Trophoblast cell (in vitro differentiated cells and primary cell): ENCODE measurements around the gene GTF3C1.

Experiments
- DNase-seq, 2 donors: peaks; one replicate each; pipeline ENCODE4 v3.0.0-alpha.2; 2016
- H2AFZ ChIP-seq: 2 replicates; pipeline ENCODE4 v1.6.1; 2013; ENCODE audit warnings: low read length, moderate library complexity, mild to moderate bottlenecking; ENCODE audit not compliant: insufficient read depth, poor library complexity
- H2AK5ac ChIP-seq: 2 replicates; pipeline ENCODE4 v1.6.1; 2013; ENCODE audit warnings: mild to moderate bottlenecking, low read length
- H2BK120ac ChIP-seq: 2 replicates; pipeline ENCODE4 v1.6.1; 2013; ENCODE audit warnings: low read length, mild to moderate bottlenecking, moderate library complexity; ENCODE audit not compliant: insufficient read depth, poor library complexity
- H2BK12ac ChIP-seq: 2 replicates; pipeline ENCODE4 v1.6.1; 2013; ENCODE audit warnings: mild to moderate bottlenecking, low read length, moderate library complexity
- H2BK5ac ChIP-seq: 2 replicates; pipeline ENCODE4 v1.6.1; 2013; ENCODE audit warnings: low read length, low read depth, moderate library complexity, mild to moderate bottlenecking; ENCODE audit not compliant: poor library complexity
- H3K14ac ChIP-seq: 2 replicates; pipeline ENCODE4 v1.6.1; 2013; ENCODE audit warnings: mild to moderate bottlenecking, low read length
- H3K18ac ChIP-seq: 2 replicates; pipeline ENCODE4 v1.6.1; 2013; ENCODE audit warnings: mild to moderate bottlenecking, low read length
- H3K23ac ChIP-seq: 2 replicates; pipeline ENCODE4 v1.6.1; 2013; ENCODE audit warnings: low read length
- H3K27ac ChIP-seq: 2 replicates; pipeline ENCODE4 v1.5.1; 2013; ENCODE audit warnings: low read depth, mild to moderate bottlenecking, inconsistent platforms, low read length, moderate library complexity
- H3K27me3 ChIP-seq: 2 replicates; pipeline ENCODE4 v1.6.1; 2013; ENCODE audit warnings: inconsistent platforms, mild to moderate bottlenecking, low read length, moderate library complexity; ENCODE audit not compliant: insufficient read depth
- H3K36me3 ChIP-seq, 2 experiments: 1 replicate in 1 of 2; 2 replicates in 1 of 2; pipeline ENCODE4 v1.6.1; 2013; ENCODE audit warnings: low read length in 2 of 2, mild to moderate bottlenecking in 2 of 2, moderate library complexity in 1 of 2; ENCODE audit not compliant: insufficient read depth in 2 of 2, control insufficient read depth in 1 of 2
- H3K4ac ChIP-seq: 2 replicates; pipeline ENCODE4 v1.6.1; 2013; ENCODE audit warnings: low read depth, mild to moderate bottlenecking, low read length, moderate library complexity
- H3K4me1 ChIP-seq, 2 experiments: 1 replicate in 1 of 2; 2 replicates in 1 of 2; pipeline ENCODE4 v1.6.1; 2013; ENCODE audit warnings: low read length in 2 of 2, mild to moderate bottlenecking in 2 of 2, moderate library complexity in 1 of 2; ENCODE audit not compliant: insufficient read depth in 2 of 2, control insufficient read depth in 1 of 2
- H3K4me2 ChIP-seq: 2 replicates; pipeline ENCODE4 v1.6.1; 2013; ENCODE audit warnings: inconsistent platforms, mild to moderate bottlenecking, low read length, moderate library complexity
- H3K4me3 ChIP-seq: 2 replicates; pipeline ENCODE4 v1.5.1; 2013; ENCODE audit warnings: mild to moderate bottlenecking, low read depth, low read length, inconsistent platforms
- H3K79me1 ChIP-seq: one replicate; pipeline ENCODE4 v1.6.1; 2013; ENCODE audit warnings: low read length
- H3K79me2 ChIP-seq: 2 replicates; pipeline ENCODE4 v1.6.1; 2013; ENCODE audit warnings: low read length, mild to moderate bottlenecking; ENCODE audit not compliant: control insufficient read depth, insufficient read depth, poor library complexity
- H3K9ac ChIP-seq: 2 replicates; pipeline ENCODE4 v1.6.1; 2013; ENCODE audit warnings: mild to moderate bottlenecking, low read length
- H3K9me3 ChIP-seq: 2 replicates; pipeline ENCODE4 v1.6.1; 2013; ENCODE audit warnings: low read depth, mild to moderate bottlenecking, control low read depth, inconsistent platforms, low read length; ENCODE audit not compliant: insufficient read depth
- H4K12ac ChIP-seq: 2 replicates; pipeline ENCODE4 v1.6.1; 2013; ENCODE audit warnings: low read depth, mild to moderate bottlenecking, low read length, moderate library complexity
- H4K8ac ChIP-seq: 2 replicates; pipeline ENCODE4 v1.6.1; 2013; ENCODE audit warnings: low read depth, mild to moderate bottlenecking, low read length, moderate library complexity
- H4K91ac ChIP-seq: one replicate; pipeline ENCODE4 v1.6.1; 2013; ENCODE audit warnings: low read depth, mild to moderate bottlenecking, low read length, moderate library complexity
- WGBS: extraction: QIAGEN DNeasy Blood & Tissue Kit; methylation state at CpG from one replicate; pipeline ENCODE4 v1.1.7; 2013; ENCODE audit warnings: missing lambda C conversion rate; ENCODE audit not compliant: insufficient read length, insufficient coverage; ENCODE audit errors: extremely low coverage; 5-methylcytosine and 5-hydroxymethylcytosine counted together

Gene GTF3C1

DNA sequence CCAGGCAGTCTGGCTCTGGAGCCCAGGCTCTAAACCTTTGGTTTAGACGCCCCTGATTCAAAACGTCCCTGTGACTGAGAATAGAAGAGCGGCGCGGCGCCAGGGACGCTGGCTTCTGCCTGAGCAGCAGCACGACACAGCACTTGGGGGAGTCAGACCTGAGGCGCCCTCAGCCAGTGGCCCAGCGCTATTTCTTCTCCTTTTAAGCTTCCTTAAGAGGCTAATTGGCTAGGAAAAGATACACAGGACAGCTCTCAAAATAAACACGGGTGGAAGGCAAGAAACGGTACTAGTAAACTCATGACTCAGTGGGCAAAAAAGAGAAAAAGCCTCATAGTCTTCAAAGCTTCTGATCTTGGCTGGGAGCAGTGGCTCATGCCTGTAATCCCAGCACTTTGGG is 34.9 kb downstream of the GTF3C1 start:
- Histone ChIP-seq H3K79me1 (no peaks in the 10 kb centered on the region), H3K4me3 (no peak overlapping the region), H2BK5ac (no peak overlapping the region), H3K4me1 (no peaks in the 10 kb centered on the region), H4K91ac (no peak overlapping the region), H2AFZ (no peak overlapping the region), H4K8ac (no peak overlapping the region), H3K4me2 (no peak overlapping the region), H3K27ac (no peak overlapping the region), H3K9me3 (peaks cover 4% of the 10 kb centered on the region), H2BK120ac (no peak overlapping the region), H3K4ac (no peak overlapping the region), H3K79me2 (no peaks in the 10 kb centered on the region), H3K23ac (no peak overlapping the region), H3K36me3 (peaks cover 16 to 40% of the 10 kb centered on the region in 2 experiments), H2AK5ac (no peak overlapping the region), H2BK12ac (no peak overlapping the region), H4K12ac (no peak overlapping the region), H3K18ac (no peak overlapping the region), H3K9ac (no peak overlapping the region), H3K14ac (no peak overlapping the region), H3K27me3 (no peaks in the 10 kb centered on the region)
- DNase-seq: no peak
- WGBS: no CpG with 5 or more reads among the region's 12 CpGs

DNA sequence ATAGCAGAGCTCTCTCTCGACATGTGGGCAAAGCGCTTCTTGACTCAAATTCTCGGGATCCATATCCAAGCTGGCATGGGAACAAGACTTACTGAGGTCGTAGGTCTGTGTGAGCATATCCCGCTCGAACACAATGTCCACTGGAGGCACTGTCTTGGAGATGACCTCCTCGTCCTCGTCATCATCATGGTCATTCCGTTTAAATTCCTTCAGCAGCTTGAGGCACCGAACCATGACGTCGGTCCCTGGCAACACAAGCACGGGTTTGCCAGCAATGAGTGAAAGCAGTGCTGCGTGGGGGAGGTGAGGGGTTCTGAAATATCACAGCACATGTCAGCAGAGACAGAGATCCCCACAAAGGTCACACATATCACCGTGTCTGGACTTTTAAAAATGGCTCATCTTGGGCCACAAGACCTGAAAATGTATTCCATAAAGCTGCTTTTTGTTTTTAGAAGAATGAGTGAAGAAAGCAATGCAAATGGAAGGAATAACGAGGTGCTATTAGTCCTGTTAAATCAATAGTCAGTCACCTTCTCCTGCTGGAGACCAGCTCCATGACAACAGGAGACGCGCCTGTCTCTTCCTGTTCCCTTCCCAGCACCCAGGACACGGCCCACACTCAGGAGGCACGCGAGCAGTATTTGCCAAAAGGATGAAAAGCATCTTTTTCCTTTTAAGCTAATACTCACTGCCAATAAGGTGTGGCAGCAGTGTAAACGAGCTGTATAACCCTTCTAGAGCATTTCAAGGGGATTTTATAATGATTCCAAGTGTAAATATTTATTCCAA is 37.9 kb downstream of the GTF3C1 start:
- no peak overlapping the region for H4K91ac ChIP-seq
- no peak overlapping the region for H3K9ac ChIP-seq
- H3K4ac ChIP-seq: no peak overlapping the region
- H3K9me3 ChIP-seq: peaks cover 3% of the 10 kb centered on the region
- no peak overlapping the region for H3K14ac ChIP-seq
- no peaks in the 10 kb centered on the region for H3K79me1 ChIP-seq
- no peak overlapping the region for H4K12ac ChIP-seq
- H3K4me3 ChIP-seq: no peak overlapping the region
- DNase-seq: peak in 1 of 2 donors; percentile 11
- no peaks in the 10 kb centered on the region for H3K79me2 ChIP-seq
- H4K8ac ChIP-seq: no peak overlapping the region
- H2BK5ac ChIP-seq: no peak overlapping the region
- no peak overlapping the region for H2BK12ac ChIP-seq
- H3K4me1 ChIP-seq: no peaks in the 10 kb centered on the region
- no peak overlapping the region for H2AFZ ChIP-seq
- H3K4me2 ChIP-seq: no peak overlapping the region
- H3K23ac ChIP-seq: no peak overlapping the region
- no peak overlapping the region for H3K18ac ChIP-seq
- WGBS: no CpG with 5 or more reads among the region's 22 CpGs
- peaks cover 25 to 43% of the 10 kb centered on the region in 2 experiments for H3K36me3 ChIP-seq
- no peaks in the 10 kb centered on the region for H3K27me3 ChIP-seq
- no peak overlapping the region for H2BK120ac ChIP-seq
- H3K27ac ChIP-seq: no peak overlapping the region
- no peak overlapping the region for H2AK5ac ChIP-seq

DNA sequence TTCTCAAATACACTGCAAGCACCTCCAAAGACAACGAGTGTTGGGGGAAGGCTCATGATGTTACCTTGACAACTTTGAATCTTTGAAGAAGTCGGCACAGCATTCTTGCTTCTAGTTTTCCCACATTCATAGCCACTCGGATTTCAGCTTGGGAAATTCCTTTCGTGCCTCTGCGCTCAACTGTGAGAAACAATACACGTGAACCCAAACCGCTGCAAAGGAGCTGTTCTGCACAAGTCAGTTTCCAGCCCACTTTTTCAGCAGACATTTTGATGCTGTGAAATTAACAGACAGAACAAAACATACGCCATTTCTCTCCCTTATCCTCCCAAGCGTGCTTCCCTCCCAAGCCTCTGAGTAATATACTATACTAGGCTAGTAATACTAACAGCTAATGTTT is 41.2 kb downstream of the GTF3C1 start:
- WGBS: no CpG with 5 or more reads among the region's 9 CpGs
- no peak overlapping the region for H4K12ac ChIP-seq
- no peak overlapping the region for H3K9ac ChIP-seq

DNA sequence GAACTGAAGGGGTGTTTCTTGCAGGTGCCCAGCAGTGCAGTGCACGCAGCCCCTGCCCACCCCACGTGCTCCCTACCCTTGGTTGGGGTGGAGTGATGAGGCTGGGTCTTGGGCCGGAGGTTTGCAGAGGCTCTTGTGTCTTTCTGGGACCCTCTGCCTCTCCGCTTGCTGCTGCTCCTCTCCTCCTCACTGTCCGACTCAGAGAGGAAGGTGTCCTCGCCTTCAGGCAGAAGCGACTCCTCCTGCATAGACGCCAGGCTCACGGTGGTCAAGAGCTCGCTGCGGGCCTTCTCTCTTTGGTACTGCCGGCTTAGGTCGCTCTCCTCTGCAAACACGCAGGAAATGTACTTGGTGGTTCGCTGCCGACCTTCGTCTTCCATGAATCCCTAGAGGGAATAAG is 42.9 kb downstream of the GTF3C1 start:
- H3K79me2 ChIP-seq: no peaks in the 10 kb centered on the region
- H2AFZ ChIP-seq: no peak overlapping the region
- no peak overlapping the region for H2AK5ac ChIP-seq
- no peak overlapping the region for H3K4ac ChIP-seq
- H3K23ac ChIP-seq: no peak overlapping the region
- no peaks in the 10 kb centered on the region for H3K27me3 ChIP-seq
- H3K14ac ChIP-seq: no peak overlapping the region
- H3K18ac ChIP-seq: no peak overlapping the region
- no peaks in the 10 kb centered on the region for H3K79me1 ChIP-seq
- no peak overlapping the region for H2BK12ac ChIP-seq
- no peak for DNase-seq
- no peak overlapping the region for H2BK5ac ChIP-seq
- H3K4me1 ChIP-seq: no peaks in the 10 kb centered on the region
- H4K91ac ChIP-seq: no peak overlapping the region
- no peak overlapping the region for H3K4me2 ChIP-seq
- H4K12ac ChIP-seq: no peak overlapping the region
- H4K8ac ChIP-seq: no peak overlapping the region
- H2BK120ac ChIP-seq: no peak overlapping the region
- H3K36me3 ChIP-seq: peaks cover 60 to 80% of the 10 kb centered on the region in 2 experiments
- no peak overlapping the region for H3K9ac ChIP-seq
- H3K9me3 ChIP-seq: peaks cover 3% of the 10 kb centered on the region
- WGBS: no CpG with 5 or more reads among the region's 17 CpGs
- H3K4me3 ChIP-seq: no peak overlapping the region
- no peak overlapping the region for H3K27ac ChIP-seq

More for the DNA sequence above, 41.2 kb downstream of the GTF3C1 start:
- no peak overlapping the region for H2AFZ ChIP-seq
- no peak overlapping the region for H2BK120ac ChIP-seq
- no peaks in the 10 kb centered on the region for H3K79me1 ChIP-seq
- H3K9me3 ChIP-seq: peaks cover 3% of the 10 kb centered on the region
- peak; percentile 26 to 70 for DNase-seq
- H3K14ac ChIP-seq: no peak overlapping the region
- no peak overlapping the region for H3K4me2 ChIP-seq
- H3K27me3 ChIP-seq: no peaks in the 10 kb centered on the region
- H2BK12ac ChIP-seq: no peak overlapping the region
- H3K4me3 ChIP-seq: no peak overlapping the region
- H3K4ac ChIP-seq: no peak overlapping the region
- no peak overlapping the region for H4K8ac ChIP-seq
- no peak overlapping the region for H4K91ac ChIP-seq
- H3K4me1 ChIP-seq: no peaks in the 10 kb centered on the region
- peaks cover 49 to 66% of the 10 kb centered on the region in 2 experiments for H3K36me3 ChIP-seq
- H2AK5ac ChIP-seq: no peak overlapping the region
- no peaks in the 10 kb centered on the region for H3K79me2 ChIP-seq
- H3K27ac ChIP-seq: no peak overlapping the region
- H3K23ac ChIP-seq: no peak overlapping the region
- no peak overlapping the region for H3K18ac ChIP-seq
- H2BK5ac ChIP-seq: no peak overlapping the region
